Measurements from ENCODE around the gene LSG1. TPM values are rescaled to one million over a fixed set of nuclear protein-coding genes. Genes with fewer than 3 reads are reported as not detected.
A peak's percentile ranks its signal among the peaks of the same experiment; 100 is the strongest.
"Not testable (repeated sequence)": the region's sequence is repeated elsewhere in the genome, so short reads cannot be mapped to it uniquely, and the experiment has no call there.

Gene LSG1
- total RNA-seq, 2 donors from 2014 or later: 19.0 to 34.8 TPM

- Histone ChIP-seq H3K9me3 (no peaks in the 10 kb centered on the region), H3K27ac (peak overlapping the region; percentile 83), H3K36me3 (peaks cover 4% of the 10 kb centered on the region), H3K4me3 (peak overlapping the region; percentile 54), H3K9ac (ENCODE audit: low read depth in 2 of 2, low read length in 2 of 2) (peak overlapping the region; percentile 48 to 87), H3K4me1 (no peaks in the 10 kb centered on the region), H3K27me3 (no peaks in the 10 kb centered on the region)
- no peak for TF ChIP-seq CTCF (IDR thresholded peaks at IDR 0.05)
- intact Hi-C loops (cut with DNase I): no loop called here
- peak; percentile 71 for DNase-seq
These were observed 39.1 kb downstream of the LSG1 start for GRCh38 chr3:194632809-194633348.

DNA sequence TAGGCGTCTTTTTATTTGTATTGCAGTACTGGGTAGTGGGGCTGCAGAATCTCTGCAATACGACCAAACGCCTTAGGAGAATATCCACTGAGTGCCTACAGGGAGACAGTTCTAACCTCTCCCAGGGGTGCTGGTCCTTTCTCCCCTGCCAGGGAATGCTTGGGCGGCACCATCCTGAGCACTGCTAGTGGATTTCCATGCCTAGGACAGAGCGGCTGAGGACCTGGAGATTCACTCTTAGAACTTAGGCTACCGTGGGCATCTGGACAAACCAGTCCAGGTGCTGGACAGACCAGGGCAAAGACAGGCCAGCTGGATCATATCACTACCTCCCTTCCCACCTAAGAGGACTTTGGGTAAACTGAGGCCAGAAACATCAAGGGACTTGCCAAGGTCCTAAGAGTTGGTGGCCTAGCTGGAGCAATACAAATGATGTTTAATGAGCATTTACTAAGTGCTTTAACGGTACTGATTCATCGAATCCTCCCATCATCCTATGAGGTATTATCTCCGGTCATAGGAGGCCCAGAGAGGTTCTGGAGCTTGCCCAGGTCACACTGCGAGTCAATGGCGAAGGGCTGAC lies 39.7 kb downstream of the LSG1 start:
- no peaks in the 10 kb centered on the region for H3K9me3 ChIP-seq
- no peaks in the 10 kb centered on the region for H3K27me3 ChIP-seq
- H3K36me3 ChIP-seq: peaks cover 4% of the 10 kb centered on the region
- intact Hi-C loops (cut with DNase I): no loop called here
- TF ChIP-seq CTCF (IDR thresholded peaks at IDR 0.05): no peak
- peak overlapping the region; percentile 83 for H3K27ac ChIP-seq
- peak overlapping the region; percentile 54 for H3K4me3 ChIP-seq
- no peaks in the 10 kb centered on the region for H3K4me1 ChIP-seq
- peak overlapping the region; percentile 48 to 87 for H3K9ac ChIP-seq (ENCODE audit: low read depth in 2 of 2, low read length in 2 of 2)
- no peak for DNase-seq

- Histone ChIP-seq H3K4me1 (no peaks in the 10 kb centered on the region), H3K27me3 (no peaks in the 10 kb centered on the region), H3K9me3 (no peaks in the 10 kb centered on the region), H3K9ac (ENCODE audit: low read depth in 2 of 2, low read length in 2 of 2) (no peak overlapping the region), H3K36me3 (peaks cover 4% of the 10 kb centered on the region), H3K27ac (no peak overlapping the region), H3K4me3 (no peak overlapping the region)
- no peak for DNase-seq
- no peak for TF ChIP-seq CTCF (IDR thresholded peaks at IDR 0.05)
- intact Hi-C loops (cut with DNase I): no loop called here
These were observed 40.3 kb downstream of the LSG1 start for GRCh38 chr3:194631696-194632095.

DNA sequence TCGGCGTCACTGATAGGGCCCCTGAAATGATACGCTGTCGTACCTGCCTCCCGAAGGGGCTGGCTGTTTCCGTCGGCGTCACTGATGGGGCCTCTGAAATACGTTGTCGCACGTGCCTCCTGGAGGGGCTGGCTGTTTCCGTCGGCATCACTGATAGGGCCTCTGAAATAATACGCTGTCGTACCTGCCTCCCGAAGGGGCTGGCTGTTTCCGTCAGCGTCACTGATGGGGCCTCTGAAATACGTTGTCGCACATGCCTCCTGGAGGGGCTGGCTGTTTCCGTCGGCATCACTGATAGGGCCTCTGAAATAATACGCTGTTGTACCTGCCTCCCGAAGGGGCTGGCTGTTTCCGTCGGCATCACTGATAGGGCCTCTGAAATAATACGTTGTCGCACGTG lies 41.3 kb downstream of the LSG1 start:
- H3K36me3 ChIP-seq; H3K4me3 ChIP-seq; intact Hi-C loops (cut with DNase I); H3K27me3 ChIP-seq; H3K9me3 ChIP-seq; H3K9ac ChIP-seq (ENCODE audit: low read depth in 2 of 2, low read length in 2 of 2); DNase-seq; H3K27ac ChIP-seq; H3K4me1 ChIP-seq: not testable (repeated sequence)

GRCh38 chr3:194624956-194625355 lies 47.0 kb downstream of the LSG1 start:
- H3K9me3 ChIP-seq: no peaks in the 10 kb centered on the region
- TF ChIP-seq CTCF (IDR thresholded peaks at IDR 0.05): no peak
- H3K27me3 ChIP-seq: no peaks in the 10 kb centered on the region
- H3K4me3 ChIP-seq: no peak overlapping the region
- no peaks in the 10 kb centered on the region for H3K4me1 ChIP-seq
- H3K9ac ChIP-seq (ENCODE audit: low read depth in 2 of 2, low read length in 2 of 2): no peak overlapping the region
- no peak overlapping the region for H3K27ac ChIP-seq
- intact Hi-C loops (cut with DNase I): no loop called here
- DNase-seq: no peak
- H3K36me3 ChIP-seq: peaks cover 4% of the 10 kb centered on the region

DNA sequence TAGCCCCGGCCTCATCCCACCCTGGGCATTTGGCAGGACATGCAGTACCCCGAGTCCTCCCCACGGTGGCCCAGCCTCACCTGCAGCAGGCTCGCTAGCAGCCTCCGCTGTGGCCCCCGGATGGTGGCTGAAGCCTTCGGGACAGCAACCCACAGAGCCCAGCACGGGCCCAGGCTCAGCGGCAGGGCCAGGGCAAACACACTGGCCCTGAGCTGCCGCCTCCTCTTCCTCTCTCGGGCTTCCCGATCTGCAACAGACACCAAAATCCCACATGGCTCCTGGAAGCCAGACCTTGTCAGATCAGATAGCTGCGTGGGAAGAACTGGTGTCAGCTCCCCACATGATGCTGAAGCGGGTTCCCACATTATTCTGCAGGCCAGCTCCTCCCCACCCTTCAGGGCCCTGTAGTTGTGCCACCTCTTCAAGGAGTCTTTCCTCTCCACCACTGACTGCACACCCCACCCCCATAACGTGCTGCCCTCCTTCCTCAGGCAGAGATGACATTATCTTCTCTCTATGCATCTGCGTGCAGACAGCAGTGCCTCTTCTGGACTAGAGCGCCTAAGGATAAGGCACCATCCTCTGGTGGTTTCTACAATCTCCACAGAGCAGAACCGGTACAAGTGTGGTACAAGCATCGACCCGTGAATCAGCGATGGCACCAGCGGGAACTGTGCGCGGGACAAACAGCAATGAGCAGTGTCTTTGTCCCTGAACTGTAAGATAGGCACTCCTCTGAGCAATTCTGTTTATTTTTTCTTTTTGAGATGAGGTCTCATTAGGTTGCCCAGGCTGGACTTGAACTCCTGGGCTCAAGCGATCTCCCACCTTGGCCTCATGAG lies 48.3 kb downstream of the LSG1 start:
- TF ChIP-seq CTCF (IDR thresholded peaks at IDR 0.05): no peak
- Histone ChIP-seq H3K4me3 (no peak overlapping the region), H3K9ac (ENCODE audit: low read depth in 2 of 2, low read length in 2 of 2) (no peak overlapping the region), H3K9me3 (no peaks in the 10 kb centered on the region), H3K27me3 (no peaks in the 10 kb centered on the region), H3K4me1 (no peaks in the 10 kb centered on the region), H3K27ac (no peak overlapping the region), H3K36me3 (peaks cover 4% of the 10 kb centered on the region)
- intact Hi-C loops (cut with DNase I): no loop called here
- DNase-seq: no peak
